GM19324 (cell line): ENCODE results near the gene RWDD3.

ENCODE experiments used
- ATAC-seq: cut with Tn5 transposase; IDR thresholded peaks from one replicate; pipeline ENCODE4 v1.9.1; 2021; ENCODE audit warnings: mild to moderate bottlenecking, moderate library complexity; ENCODE audit not compliant: unreplicated experiment, low FRiP score

Gene RWDD3

DNA sequence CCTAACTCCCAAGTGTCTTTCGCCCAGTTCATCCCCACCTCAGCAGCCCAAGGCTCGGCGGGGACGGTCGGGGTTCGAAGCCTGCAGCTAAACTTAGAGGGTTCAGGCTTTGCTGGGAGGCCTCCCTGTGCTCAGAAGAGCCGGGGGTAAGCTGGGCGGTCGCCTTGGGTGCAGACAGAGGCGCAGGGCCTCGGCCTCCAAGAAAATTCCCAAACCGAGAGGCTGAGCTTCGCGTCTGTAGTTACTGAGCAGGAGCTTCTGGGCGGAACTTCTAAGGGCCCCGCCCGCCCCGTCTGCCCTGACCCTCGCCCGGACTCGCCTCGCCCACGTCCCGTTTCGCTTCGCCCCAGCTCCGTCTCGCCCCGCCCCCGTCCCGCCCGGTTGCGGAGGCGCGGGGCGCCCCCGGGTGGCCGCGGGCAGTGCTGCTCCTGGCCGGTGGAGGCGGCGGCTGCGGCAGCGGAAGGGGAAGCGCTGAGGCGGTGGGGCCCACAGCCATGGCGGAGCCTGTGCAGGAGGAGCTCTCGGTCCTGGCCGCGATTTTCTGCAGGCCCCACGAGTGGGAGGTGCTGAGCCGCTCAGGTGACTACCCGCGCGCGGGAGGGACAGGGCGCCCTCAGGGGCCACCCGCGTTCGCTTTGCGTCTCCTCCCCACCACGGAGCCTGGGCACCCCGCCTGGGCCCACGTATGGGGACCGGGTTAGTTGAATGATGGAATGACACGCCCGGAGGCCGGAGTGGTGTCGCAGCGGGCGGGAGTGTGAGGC lies at the start of gene RWDD3:
RWDD3 (plus strand) TSS at position 474 of the 764 bp plus-strand sequence; CDS start at position 495, 21 bp downstream.
- ATAC-seq: peak; percentile 99

GRCh38 chr1:95186149-95186548 lies 47.9 kb upstream of the RWDD3 start:
- no peak for ATAC-seq

- ATAC-seq: no peak
Measured at GRCh38 chr1:95193591-95193990, 40.4 kb upstream of the RWDD3 start.

- ATAC-seq: no peak
Measured at GRCh38 chr1:95195046-95195445, 39.0 kb upstream of the RWDD3 start.

DNA sequence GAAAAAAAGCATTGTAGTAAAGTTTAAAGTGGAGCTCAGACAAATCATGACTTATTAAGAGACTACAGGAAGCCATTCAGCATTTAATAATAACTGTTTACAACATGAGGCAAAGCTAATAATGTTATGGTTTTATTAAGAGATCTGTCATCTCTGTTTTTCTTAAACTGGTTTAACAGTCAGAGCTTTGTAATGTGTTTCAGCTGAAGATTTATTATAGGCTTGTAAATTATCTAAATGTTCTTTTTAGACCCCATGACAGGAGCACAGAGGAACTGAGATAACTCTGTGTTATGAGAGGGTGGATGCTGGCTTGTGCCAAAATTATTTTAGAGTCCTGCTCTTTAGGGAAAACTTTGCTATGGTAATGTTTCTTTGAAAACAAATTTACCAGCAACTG lies 38.0 kb upstream of the RWDD3 start:
- ATAC-seq: no peak

GRCh38 chr1:95197616-95198252 lies 36.3 kb upstream of the RWDD3 start:
- ATAC-seq: no peak

DNA sequence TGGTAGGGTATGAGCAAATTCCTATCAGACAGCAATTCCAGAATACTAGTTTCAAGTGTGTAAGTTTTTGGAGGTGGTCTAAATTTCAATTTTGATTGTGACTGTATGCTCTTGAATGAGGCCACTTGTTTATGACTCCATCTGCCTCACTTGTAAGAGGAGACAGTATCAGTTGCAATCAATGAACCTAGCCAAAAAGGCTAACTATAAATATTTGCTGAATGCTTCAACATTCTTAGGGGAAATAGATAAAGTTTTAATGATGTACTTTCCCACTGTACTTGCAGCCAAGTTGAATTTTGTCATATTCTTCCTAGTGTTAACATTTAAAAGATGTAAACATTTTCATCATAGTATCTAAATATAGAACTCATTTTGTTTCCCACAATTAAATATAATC lies 32.1 kb upstream of the RWDD3 start:
- ATAC-seq: no peak

GRCh38 chr1:95203908-95204437 lies 30.0 kb upstream of the RWDD3 start:
- ATAC-seq: no peak

- no peak for ATAC-seq
Measured at GRCh38 chr1:95206514-95206913, 27.5 kb upstream of the RWDD3 start.

- no peak for ATAC-seq
Measured at GRCh38 chr1:95207223-95207935, 26.6 kb upstream of the RWDD3 start.

DNA sequence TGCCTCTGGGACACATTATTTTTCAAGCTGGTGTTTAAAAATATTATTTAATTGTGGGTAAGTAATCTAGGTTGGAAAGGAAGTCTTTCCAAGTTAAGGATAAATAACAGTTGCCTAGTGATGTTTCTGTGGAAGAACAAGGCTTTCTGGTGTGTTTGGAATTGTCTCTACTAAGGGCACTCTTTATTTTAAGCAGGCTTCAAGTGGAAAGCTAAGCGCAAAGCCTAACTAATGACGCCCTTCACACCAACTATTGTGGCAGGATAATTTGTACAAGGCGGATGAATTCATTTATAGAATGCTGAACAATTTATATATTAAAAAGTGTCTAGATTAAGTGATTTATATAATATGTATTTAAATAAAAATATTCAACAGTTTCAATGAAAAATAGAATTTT lies 25.1 kb upstream of the RWDD3 start:
- no peak for ATAC-seq

DNA sequence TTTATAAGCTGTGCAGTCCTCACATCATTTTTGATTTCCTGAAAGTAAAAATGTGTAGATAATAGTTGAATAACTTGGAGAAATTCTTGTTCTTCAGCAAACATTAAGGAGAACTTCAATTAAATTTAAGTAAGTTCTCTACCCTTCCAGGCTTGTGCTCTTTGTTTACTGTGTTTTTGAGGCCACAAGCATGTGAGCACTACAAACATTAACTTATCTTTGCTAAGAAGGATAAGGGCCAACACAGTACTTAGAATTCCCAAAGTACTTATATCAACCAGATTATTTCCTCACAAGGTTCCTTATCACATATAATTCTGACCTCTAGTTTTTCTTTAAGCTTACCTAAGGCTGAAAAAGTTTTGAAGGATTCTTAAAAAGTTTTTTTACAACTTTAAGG lies 24.7 kb upstream of the RWDD3 start:
- ATAC-seq: no peak

DNA sequence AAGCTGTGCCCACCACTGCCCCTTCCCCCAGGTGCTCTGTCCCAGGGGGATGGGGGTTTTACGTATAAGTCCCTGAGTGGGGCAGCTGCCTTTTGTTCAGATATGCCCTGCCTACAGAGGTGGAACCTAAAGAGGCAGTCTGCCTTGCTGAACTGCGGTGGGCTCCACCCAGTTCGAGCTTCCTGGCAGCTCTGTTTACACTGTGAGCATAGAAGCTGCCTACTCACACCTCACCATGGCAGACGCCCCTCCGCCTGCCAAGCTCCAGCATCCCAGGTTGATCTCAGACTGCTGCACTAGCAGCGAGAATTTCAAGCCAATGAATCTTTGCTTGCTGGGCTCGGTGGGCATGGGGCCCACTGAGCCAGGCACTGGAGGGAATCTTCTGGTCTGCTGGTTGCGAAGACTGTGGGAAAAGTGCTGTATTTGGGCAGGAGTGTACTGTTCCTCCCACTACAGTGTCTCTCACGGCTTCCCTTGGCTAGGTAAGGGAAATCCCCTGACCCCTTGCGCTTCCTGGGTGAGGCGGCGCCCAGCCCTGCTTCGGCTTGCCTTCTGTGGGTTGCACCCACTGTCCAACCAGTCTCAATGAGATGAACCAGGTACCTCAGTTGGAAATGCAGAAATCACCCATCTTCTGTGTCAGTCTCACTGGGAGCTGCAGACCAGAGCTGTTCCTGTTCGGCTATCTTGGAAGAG lies 17.6 kb upstream of the RWDD3 start:
- ATAC-seq: no peak

GRCh38 chr1:95217371-95217770 lies 16.6 kb upstream of the RWDD3 start:
- ATAC-seq: no peak

DNA sequence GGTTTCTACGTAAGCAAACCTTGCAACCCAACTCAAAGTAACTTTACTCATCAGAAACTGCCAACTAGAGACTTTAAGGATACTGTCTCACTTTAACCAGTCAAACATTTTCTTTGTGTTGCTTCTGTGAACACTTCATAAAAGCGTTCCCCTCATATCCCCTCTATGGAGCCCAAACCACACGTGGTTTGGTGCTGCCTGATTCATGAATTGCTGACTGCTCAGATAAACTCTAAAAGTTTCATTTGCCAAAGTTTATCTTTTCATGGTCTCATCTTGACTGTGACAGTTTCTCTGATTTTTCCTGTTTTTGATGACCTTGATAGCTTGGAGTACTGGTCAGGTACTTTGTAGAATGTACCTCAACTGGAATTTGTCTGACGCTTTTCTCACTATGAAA lies 14.6 kb upstream of the RWDD3 start:
- no peak for ATAC-seq

DNA sequence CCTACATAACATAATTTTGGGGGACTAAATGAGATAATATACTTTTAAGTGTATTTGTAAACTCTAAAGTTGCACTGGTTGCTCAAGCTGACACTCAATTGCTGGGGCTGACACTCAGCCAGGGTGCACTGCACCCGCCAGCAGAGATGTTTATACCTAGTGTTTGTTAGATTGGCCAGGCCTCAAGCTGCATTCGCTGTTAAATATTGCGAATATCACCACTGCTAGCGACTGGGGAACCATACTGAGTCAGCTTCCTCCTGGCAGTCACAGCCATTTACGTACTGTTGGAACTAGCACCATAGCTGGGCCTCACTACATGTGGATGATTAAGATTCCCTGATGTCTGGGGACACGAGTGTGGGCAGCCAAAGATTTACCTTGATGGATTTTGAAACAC lies 12.7 kb upstream of the RWDD3 start:
- ATAC-seq: no peak

GRCh38 chr1:95222629-95223028 lies 11.4 kb upstream of the RWDD3 start:
- no peak for ATAC-seq

- ATAC-seq: no peak
Measured at GRCh38 chr1:95223110-95223509, 10.9 kb upstream of the RWDD3 start.

- ATAC-seq: no peak
Measured at GRCh38 chr1:95226781-95227660, 7.0 kb upstream of the RWDD3 start.

DNA sequence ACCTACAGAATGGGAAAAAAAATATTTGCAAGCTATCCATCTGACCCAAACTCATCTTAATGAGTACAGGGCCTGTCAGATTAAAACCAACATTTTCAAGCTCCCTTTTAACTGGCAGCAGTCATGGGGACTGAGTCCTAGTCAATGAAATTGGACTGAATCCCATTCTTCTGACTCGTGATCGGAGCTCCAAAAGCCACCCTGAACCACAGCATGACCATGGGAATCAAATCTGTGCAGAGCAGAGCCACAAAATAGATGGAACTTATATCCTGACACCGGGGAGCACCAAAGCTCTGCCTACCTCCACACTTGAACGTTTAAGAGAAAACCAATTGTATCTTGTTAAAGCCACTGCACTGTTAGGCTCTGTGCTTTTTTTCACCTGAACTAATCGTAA lies 5.0 kb upstream of the RWDD3 start:
- ATAC-seq: no peak
